Kidney (tissue), 14 donors: ENCODE measurements around the gene CAMSAP2. TPM values are rescaled to one million over a fixed set of nuclear protein-coding genes. Genes with fewer than 3 reads are reported as not detected.

Experiments used
- DNase-seq, 5 donors: peaks; one replicate each; pipeline ENCODE4 v3.0.0-alpha.2; 2013 to 2020
- FAIRE-seq: peaks from 2 replicates; lab custom pipeline; 2012; peaks lifted over from hg19 to GRCh38; lab: Jason Lieb, UNC
- H3K27ac ChIP-seq, 2 donors: one replicate each; pipeline ENCODE4 v1.7.0; 2013; ENCODE audit warnings: low read depth in 2 of 2, low read length in 2 of 2, inconsistent platforms in 1 of 2
- H3K27me3 ChIP-seq: one replicate; pipeline ENCODE4 v1.7.1; 2013; ENCODE audit warnings: low read length, inconsistent platforms; ENCODE audit not compliant: control insufficient read depth, insufficient read depth
- H3K36me3 ChIP-seq, 3 donors: one replicate each; pipeline versions ENCODE4 v1.7.0 to v1.7.1; 2013; ENCODE audit warnings: low read length in 3 of 3, control low read depth in 1 of 3, inconsistent platforms in 1 of 3; ENCODE audit not compliant: insufficient read depth in 3 of 3, control insufficient read depth in 2 of 3
- H3K4me1 ChIP-seq, 3 donors: one replicate each; pipeline versions ENCODE4 v1.7.0 to v1.7.1; 2013; ENCODE audit warnings: low read length in 3 of 3, inconsistent platforms in 1 of 3, low read depth in 1 of 3; ENCODE audit not compliant: control insufficient read depth in 2 of 3, insufficient read depth in 2 of 3
- H3K4me3 ChIP-seq, 3 donors: one replicate each; pipeline versions ENCODE4 v1.7.0 to v1.8.1; 2013; ENCODE audit warnings: low read length in 3 of 3, control low read depth in 1 of 3, inconsistent platforms in 1 of 3
- H3K9ac ChIP-seq, 3 donors: one replicate each; pipeline versions ENCODE4 v1.7.0 to v1.7.1; 2013; ENCODE audit warnings: low read length in 3 of 3, control low read depth in 1 of 3, inconsistent platforms in 1 of 3
- H3K9me3 ChIP-seq, 3 donors: one replicate each; pipeline versions ENCODE4 v1.7.0 to v1.7.1; 2013; ENCODE audit warnings: low read length in 3 of 3, control low read depth in 1 of 3, inconsistent platforms in 1 of 3; ENCODE audit not compliant: control insufficient read depth in 2 of 3, insufficient read depth in 1 of 3
- CTCF ChIP-seq: IDR thresholded peaks from 3 replicates; pipeline ENCODE4 v1.5.1; 2012; ENCODE audit warnings: mild to moderate bottlenecking, moderate library complexity, borderline replicate concordance; ENCODE audit not compliant: insufficient read depth; ENCODE audit errors: extremely low read depth
- intact Hi-C: fragments of 100-400 bp; cut with DNase I; formaldehyde crosslinking; loops from one replicate; pipeline ENCODE4 v1.11.1; 2022
- polyA plus RNA-seq: library from polyadenylated mRNA; stranded (reverse); fragments of 350-450 nt; fragmentation: Illumina TruSeq; extraction: RNeasy Lipid Tissue Mini Kit (QIAGEN cat#74804); gene quantifications from one replicate; pipeline ENCODE4 v1.2.3, GENCODE V29; 2014; ENCODE audit warnings: low read depth, low replicate concordance; ENCODE audit not compliant: insufficient read depth
- total RNA-seq: library from RNA; stranded (reverse); fragmentation: NEBNext Ultra II Directional; extraction: Animal tissue kit (Norgen Biotek cat#: 25700); gene quantifications from one replicate; pipeline ENCODE4 v1.2.1, GENCODE V29; 2021
- donor health status: control.
- donor health status: control.
- donor health status: control.
- donor health status: control.
- donor health status: control.
- donor health status: DM: yes; HTN: yes; CAD: no.
- donor health status: Normal renal cell carcinoma (clear cell type).

CAMSAP2 gene
- total and polyA plus RNA-seq, 2 donors from 2014 or later: 7.5 to 30.3 TPM

DNA sequence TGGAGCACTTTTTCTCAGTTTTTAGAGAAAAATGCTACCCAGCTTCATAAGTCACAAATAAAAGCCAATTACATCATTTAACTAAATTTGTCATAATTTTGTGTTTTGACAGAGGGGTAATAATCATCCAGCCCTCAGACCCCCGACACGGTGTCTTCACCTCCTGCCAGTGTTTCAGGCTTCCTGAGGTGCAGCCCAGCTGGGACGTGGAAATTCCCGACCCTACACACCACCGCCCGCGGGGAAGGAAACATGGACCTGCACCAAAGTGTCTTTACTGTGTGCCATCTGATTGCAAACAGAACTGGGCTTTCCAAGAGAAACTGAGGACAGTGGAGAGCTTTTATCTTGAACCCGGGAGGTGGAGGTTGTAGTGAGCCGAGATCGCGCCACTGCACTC lies 148.3 kb downstream of the CAMSAP2 start:
- TF ChIP-seq CTCF: no peak
- H3K4me1 ChIP-seq: peaks cover 0 to 16% (median 0%) of the 10 kb centered on the region in 3 donors
- FAIRE-seq: no peak
- DNase-seq: no peak
- no peaks in the 10 kb centered on the region for H3K36me3 ChIP-seq
- intact Hi-C loops: no loop called here
- H3K9ac ChIP-seq: no peak overlapping the region
- no peak overlapping the region for H3K27ac ChIP-seq
- no peaks in the 10 kb centered on the region for H3K27me3 ChIP-seq
- no peak overlapping the region for H3K4me3 ChIP-seq
- H3K9me3 ChIP-seq: no peaks in the 10 kb centered on the region

- H3K36me3 ChIP-seq: no peaks in the 10 kb centered on the region
- H3K9ac ChIP-seq: no peak overlapping the region
- no peaks in the 10 kb centered on the region for H3K27me3 ChIP-seq
- H3K27ac ChIP-seq: no peak overlapping the region
- no peak for FAIRE-seq
- DNase-seq: no peak
- no peak for TF ChIP-seq CTCF
- intact Hi-C loops: no loop called here
- H3K9me3 ChIP-seq: no peaks in the 10 kb centered on the region
- H3K4me3 ChIP-seq: no peak overlapping the region
- peaks cover 0 to 16% (median 6%) of the 10 kb centered on the region in 3 donors for H3K4me1 ChIP-seq
Observed at GRCh38 chr1:200887772-200888348, 149.2 kb downstream of the CAMSAP2 start.

DNA sequence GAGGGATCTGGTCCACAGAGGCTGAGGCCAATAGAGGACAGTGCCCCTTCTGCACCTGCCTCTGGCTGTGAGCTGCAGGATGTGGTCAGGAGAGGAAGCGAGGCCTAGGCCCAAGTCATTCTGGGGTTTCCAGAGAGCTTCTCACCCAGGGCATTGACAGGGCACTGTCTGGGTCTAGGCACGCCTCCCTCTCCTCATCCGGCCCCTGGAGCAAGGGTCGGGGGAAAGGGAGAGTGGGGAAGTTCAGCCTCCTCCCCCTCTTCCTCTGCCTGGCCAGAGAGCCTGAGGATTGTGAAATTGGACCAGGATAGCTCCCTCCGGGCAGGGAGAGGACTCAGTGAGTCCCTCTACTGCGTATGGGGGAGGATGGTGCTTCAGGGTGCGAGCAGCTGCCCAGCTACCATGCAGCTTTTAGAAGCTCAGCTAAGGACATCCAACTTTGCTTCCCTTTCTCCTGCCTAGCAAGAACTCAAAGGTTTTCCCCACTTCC lies 149.7 kb downstream of the CAMSAP2 start:
- Histone ChIP-seq H3K4me3 (no peak overlapping the region), H3K4me1 (peaks cover 0 to 16% (median 7%) of the 10 kb centered on the region in 3 donors), H3K27me3 (no peaks in the 10 kb centered on the region), H3K9me3 (no peaks in the 10 kb centered on the region), H3K9ac (no peak overlapping the region), H3K27ac (no peak overlapping the region), H3K36me3 (no peaks in the 10 kb centered on the region)
- peak in 1 of 5 donors; percentile 36 for DNase-seq
- no peak for FAIRE-seq
- intact Hi-C loops: no loop called here
- TF ChIP-seq CTCF: no peak
